ENCODE data around the gene ZNF296.

The ZNF296 gene

DNA sequence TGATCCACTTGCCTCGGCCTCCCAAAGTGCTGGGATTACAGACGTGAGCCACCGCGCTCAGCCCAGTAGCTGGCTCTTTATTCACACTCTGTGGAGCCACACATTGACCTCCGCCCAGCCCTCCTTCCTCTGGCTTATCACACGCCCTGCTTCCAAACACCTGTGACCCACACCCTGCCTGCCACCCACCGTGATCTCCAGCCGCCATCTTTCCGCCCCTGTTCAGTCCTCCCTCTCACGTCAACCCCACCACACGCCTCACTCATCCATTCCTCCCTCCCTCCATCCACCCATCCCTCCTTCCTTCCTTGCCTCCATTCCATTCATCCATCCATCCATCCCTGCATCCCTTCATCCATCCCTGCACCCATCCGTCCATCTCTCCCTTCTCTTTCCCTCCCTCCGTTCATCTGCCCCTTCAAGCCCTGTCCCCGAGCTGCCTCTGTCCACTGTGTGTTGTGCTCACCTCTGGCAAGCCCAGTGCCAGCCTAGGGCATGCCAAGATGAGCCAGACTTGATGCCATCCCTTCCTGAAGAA, 17.6 kb downstream of the ZNF296 start:
- no peak for DNase-seq (ENCODE audit: low read depth in 3 of 3)

DNA sequence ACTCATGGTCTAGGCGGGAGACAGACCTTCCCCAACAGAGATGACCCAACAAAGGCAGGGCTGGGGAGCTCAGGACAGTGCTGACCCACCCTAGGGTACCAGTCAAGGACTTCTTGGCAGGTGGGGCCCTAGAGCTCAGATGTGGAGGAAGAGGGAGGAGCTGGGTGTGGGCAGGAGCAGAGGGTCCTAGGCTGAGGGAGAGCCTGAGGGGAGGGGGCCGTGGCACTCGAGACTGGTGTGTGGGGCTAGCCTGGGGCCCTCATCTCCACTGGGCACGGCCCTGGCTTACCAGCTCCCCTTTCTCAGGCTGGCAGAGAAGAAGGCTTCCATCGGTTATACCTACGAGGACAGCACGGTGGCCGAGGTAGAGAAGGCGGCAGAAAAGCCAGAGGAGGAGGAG, 18.8 kb downstream of the ZNF296 start:
- DNase-seq (ENCODE audit: low read depth in 3 of 3) = no peak

DNA sequence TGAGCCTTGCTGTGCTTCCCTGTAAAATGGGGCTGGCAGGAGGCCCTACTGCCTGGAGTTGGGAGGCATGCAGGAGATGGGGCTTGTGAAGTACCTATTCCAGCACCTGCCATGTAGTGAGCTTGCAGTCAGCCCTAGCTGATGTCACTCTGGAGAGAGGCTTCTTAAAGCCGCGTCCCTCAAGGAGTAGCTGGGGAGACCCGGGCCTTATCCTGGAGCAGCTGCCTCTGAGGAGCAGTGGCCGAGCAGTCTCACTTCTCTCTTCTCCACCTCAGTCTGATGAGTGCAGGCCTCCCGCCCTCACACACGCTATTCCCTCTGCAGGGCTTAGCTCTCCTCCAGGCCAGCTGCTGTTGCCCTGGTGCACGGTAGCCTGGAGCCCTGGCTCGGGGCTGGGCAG, 19.4 kb downstream of the ZNF296 start:
- DNase-seq (ENCODE audit: low read depth in 3 of 3) = no peak

DNA sequence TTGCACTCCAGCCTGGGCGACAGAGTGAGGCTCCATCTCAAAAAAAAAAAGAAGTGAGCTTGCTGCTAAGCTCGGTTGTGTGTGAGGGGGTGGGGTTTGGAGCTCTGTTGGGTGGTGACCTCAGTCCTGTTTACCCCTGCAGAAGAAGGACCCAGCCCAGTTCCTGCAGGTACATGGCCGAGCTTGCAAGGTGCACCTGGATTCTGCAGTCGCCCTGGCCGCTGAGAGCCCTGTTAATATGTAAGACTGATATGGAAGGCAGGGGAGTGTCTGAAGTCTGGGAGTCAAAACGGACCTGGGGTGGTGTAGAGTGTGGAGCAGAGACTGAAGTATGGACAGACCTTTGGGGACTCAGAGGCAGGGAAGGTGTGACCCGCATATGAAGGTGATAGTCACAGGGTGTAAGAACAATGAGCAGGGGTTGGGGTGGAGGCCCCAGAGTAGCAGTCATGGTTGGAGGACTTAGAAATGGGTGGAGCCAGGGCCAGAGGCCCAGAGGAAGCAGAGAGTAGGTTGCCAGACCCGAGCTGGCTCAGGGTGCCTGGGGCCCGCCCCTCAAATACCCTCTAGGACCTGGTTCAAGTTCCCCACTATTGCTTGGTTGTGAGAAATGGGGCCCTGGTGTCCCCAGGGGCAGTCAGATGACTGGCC, 24.2 kb downstream of the ZNF296 start:
- no peak for DNase-seq (ENCODE audit: low read depth in 3 of 3)

GRCh38 chr19:45050036-45050435, 26.2 kb downstream of the ZNF296 start:
- no peak for DNase-seq (ENCODE audit: low read depth in 3 of 3)

- DNase-seq (ENCODE audit: low read depth in 3 of 3) = no peak
Observed at GRCh38 chr19:45049073-45049736, 27.1 kb downstream of the ZNF296 start.

GRCh38 chr19:45047188-45047797, 29.0 kb downstream of the ZNF296 start:
- DNase-seq (ENCODE audit: low read depth in 3 of 3) = no peak

DNA sequence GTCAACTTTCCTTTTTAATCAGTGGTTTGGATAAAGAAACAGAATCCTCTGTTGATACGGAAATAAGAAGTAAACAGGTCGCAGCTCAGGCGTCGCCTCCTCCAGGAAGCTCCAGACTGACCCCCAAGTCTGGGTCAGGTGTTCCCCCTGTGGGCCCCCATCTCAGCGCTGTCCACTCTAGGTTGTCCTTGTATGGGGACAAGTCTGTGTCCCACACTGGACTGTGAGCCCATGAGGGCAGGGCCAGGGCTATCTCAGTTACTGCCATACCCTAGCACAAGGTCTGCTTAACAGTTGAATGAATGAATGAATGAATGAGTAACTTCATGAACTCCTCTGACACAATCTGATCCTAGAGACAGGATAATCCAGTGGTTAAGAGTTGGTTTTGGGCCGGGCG, 29.9 kb downstream of the ZNF296 start:
- no peak for DNase-seq (ENCODE audit: low read depth in 3 of 3)

DNA sequence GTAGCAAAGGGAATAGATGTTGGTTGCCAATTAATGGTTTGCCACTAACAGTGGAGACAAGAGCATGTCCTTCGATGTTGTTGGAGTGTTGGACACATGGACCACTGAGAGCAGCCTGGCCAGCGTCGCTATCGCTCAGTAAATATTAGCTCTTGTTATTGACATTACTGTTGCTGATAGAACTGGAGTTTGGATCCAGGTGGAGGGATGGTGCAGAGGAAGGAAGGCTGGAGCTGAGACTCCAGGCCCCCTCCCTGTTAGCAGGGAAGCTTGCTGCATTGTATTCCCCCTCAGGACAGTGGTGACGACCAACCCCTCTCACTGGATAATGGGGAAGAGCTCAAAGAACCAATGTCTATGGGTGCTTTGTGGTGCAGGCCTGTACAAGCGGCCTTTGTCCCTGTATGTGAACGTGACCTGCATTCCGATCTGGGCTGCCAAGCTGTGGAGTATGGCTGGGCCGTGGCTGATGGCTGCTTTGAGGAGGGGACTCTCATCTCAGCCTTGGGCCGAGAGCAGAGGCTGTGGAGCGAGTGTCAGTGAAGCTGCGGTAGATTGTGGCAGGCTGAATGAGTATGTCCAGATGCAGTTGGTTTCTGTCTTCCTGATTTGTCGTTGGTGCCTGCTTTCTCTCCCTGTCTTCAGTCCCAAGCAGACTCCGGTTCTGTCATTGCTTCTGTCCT, 30.5 kb downstream of the ZNF296 start:
- no peak for DNase-seq (ENCODE audit: low read depth in 3 of 3)

DNA sequence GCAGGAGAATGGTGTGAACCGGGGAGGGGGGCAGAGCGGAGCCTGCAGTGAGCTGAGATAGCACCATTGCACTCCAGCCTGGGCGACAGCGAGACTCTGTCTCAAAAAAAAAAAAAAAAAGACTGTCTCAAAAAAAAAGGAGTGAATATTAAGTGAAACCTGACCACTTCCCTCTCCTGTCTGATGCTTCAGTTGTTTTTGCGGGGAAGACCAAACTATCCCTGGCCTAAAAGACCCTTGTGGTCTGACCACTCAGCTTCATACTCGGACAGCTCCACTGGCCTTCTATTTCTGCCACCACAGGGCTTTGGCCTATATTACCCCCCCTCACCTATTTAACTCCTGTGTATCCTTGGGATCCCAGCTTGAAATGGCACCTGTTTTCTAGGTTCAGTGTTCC, 35.2 kb downstream of the ZNF296 start:
- no peak for DNase-seq (ENCODE audit: low read depth in 3 of 3)

DNA sequence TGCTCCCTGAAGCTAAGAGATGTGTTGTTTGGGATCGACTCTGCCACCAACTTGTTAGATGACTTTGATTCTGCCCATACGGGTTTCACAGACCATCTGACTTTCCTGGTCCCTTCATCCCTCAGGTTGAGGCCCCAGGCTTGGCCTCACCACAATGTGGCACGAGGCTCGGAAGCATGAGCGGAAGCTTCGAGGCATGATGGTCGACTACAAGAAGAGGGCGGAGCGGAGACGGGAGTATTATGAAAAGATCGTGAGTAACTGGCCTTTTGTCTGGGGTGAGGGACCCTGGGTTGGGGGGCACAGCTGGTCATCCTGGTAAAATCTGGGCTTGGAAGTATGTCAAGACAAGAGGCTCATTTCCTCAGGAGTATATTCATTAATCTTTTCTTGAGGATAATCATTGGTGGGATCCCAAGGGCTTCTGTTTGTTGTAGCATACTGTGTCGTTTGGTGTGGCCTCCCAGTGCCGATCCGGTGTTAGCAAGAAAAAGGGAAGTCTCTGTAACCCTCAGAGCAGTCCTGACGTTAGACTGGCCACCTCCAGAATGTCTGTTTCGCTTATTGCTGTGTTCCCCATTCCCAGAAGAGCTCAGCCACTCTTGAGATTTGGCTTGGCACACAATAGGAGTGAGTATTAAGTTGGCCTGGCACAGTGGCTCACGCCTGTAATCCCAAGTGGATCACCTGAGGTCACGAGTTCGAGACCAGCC, 36.1 kb downstream of the ZNF296 start:
- DNase-seq (ENCODE audit: low read depth in 3 of 3) = no peak

DNA sequence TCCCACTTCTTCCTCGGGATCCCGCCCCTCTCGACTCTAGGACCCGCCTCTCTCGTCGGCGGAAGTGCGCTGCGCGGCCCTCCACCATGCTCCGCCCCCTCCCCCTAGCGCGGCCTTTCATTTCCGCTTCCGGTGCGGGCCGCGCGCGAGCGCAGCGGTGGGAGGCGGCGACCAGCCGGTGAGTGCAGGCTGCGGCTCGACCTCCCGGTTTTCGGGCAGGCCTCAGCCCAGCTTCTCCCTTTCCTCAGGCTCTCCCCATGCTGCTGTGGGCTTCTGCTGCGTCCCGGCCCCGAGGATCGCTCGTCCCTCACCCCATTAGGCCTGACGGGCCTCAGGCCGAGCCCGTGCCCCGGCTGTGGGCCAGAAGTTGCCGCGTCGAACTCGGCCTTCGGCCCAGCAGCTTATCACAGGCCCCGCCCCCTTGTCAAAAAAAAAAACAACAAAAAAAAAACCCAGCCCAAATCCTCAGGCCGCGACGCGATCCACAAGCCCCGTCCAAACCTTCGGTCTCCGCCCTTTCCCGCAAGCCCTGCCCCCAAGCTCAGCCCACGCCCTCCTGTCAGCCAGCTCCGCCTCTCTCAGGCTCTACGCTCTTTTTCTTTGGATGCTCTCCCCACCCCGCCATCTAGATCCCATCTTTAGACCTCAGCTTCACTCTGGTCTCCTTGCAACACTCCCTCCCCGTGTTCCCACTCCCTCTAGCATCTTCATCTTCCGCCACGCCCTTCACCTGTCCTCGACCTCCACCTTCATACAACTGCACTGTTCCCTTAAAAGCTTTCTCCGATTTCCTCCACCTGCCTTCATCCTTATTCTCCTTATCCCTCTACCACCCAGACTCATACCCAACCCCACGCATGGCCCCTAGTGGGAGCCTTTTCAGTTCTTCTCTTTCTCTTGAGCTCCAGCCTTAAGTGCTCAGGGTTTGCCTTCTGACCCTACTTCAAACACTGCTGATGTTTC, 37.1 kb downstream of the ZNF296 start, which contains the start of gene CLASRP:
Gene CLASRP, plus strand, starts transcription at position 115 of the 963 bp plus-strand sequence. CDS start 1,168 bp downstream, outside the sequence.
- DNase-seq (ENCODE audit: low read depth in 3 of 3) = peak; percentile 74 to 80 (median 77)

- no peak for DNase-seq (ENCODE audit: low read depth in 3 of 3)
Observed at GRCh38 chr19:45037393-45038169, 38.7 kb downstream of the ZNF296 start.

- DNase-seq (ENCODE audit: low read depth in 3 of 3) = no peak
Observed at GRCh38 chr19:45035755-45036154, 40.5 kb downstream of the ZNF296 start.

GRCh38 chr19:45032421-45032820, 43.9 kb downstream of the ZNF296 start:
- no peak for DNase-seq (ENCODE audit: low read depth in 3 of 3)

DNA sequence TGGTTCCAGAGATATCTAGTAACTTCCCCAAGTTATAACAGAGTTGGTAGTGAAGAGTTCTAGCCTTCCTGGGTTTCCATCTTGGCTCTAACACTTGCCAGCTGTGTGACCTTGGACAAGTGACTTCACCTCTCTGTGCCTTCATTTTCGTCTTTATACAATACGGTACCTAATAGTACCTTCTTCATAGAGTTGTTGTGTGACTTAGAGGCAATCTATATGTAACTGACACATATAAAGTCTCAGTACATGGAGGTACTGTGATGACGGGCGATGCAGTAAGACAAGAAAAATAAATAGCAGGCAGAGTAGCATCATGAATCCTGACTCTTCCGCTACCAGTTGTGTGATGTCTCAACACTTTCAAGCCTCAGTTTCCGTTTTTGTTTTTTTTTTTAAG, 45.5 kb downstream of the ZNF296 start:
- no peak for DNase-seq (ENCODE audit: low read depth in 3 of 3)

- DNase-seq (ENCODE audit: low read depth in 3 of 3) = no peak
Observed at GRCh38 chr19:45027371-45027770, 48.9 kb downstream of the ZNF296 start.

GRCh38 chr19:45025264-45025663, 51.0 kb downstream of the ZNF296 start:
- no peak for DNase-seq (ENCODE audit: low read depth in 3 of 3)

- DNase-seq (ENCODE audit: low read depth in 3 of 3) = no peak
Observed at GRCh38 chr19:45023048-45023447, 53.2 kb downstream of the ZNF296 start.

DNA sequence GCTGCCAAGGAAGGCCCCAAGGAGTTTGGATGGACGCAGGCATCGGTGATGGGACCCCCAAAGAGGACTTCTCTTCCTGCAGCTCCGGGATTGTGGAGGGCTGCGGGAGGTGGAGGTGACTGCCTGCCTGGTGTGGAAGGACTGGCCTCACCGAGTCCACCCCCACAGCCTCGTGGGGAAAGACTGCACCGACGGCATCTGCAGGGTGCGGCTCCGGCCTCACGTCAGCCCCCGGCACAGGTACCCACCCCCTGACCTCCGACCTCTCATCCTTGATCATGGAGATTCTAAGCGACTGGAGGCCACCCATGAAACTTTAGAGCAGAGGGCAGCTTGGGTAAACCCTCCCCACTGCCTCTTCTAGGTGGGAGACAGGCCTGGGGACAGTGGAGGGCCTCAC, 54.3 kb downstream of the ZNF296 start:
- DNase-seq (ENCODE audit: low read depth in 3 of 3) = no peak

All from stimulated activated CD4-positive, alpha-beta T cell treated with anti-CD3 and anti-CD28 coated beads, TNF-alpha, amount 100 ng/mL, for 4 hours (primary cell).